Body of pancreas (tissue), 4 donors: ENCODE results near the gene SBK3.

Source experiments
- CTCF ChIP-seq, 7 experiments: fragments of 450-650 bp in 4 of 7; fragments of 200-600 bp in 3 of 7; sonication (generic) in 3 of 7; IDR thresholded peaks; one replicate each; pipeline ENCODE4 v1.5.1; 2016 to 2019; ENCODE audit warnings: antibody characterized with exemption in 7 of 7
- POLR2A ChIP-seq, 3 donors: fragments of 450-650 bp; IDR thresholded peaks; one replicate each; pipeline ENCODE4 v1.6.1; 2016; ENCODE audit warnings: antibody characterized with exemption in 3 of 3, mild to moderate bottlenecking in 2 of 3

- TF ChIP-seq POLR2A (IDR thresholded peaks at IDR 0.05) (no peak), CTCF (IDR thresholded peaks at IDR 0.05) (no peak)
Measured at GRCh38 chr19:55539090-55539984, 6.0 kb downstream of the SBK3 start.
